B cell (primary cell): ENCODE results near the gene PLAC8L1.

Experiments used
- CTCF ChIP-seq: fragments of 200-600 bp; IDR thresholded peaks from one replicate; pipeline ENCODE4 v1.8.0; 2022; ENCODE audit warnings: antibody characterized with exemption, mild to moderate bottlenecking
- EZH2 ChIP-seq: IDR thresholded peaks from 2 replicates; pipeline ENCODE4 v1.6.1; 2012; ENCODE audit warnings: borderline replicate concordance, low read depth, mild to moderate bottlenecking, moderate library complexity, low read length; ENCODE audit not compliant: insufficient read depth, poor library complexity, severe bottlenecking

DNA sequence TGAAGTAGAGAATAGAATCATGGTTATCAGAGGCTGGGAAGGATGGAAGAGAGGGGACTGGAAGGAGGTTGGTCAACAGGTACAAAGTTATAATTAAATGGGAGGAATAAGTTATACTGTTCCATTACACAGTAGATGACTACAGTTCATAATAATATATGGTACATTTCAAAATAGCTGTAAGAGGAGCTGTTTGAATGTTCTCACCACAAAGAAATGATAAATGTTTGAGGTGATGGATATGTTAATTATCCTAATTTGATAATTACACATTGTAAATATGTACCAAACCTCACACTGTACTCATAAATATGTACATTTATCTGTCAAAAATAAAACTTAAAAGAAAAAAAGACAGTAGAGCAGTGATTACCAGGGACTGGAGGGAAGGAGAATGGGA lies 12.9 kb upstream of the PLAC8L1 start:
- TF ChIP-seq CTCF (no peak), EZH2 (no peak)
